Activated T-cell treated with anti-CD3 and anti-CD28 coated beads, Interleukin-2, amount 50 U/mL, for 4 hours (primary cell): ENCODE data around the gene POU3F4. TPM values are rescaled to one million over a fixed set of nuclear protein-coding genes. Genes with fewer than 3 reads are reported as not detected.
A peak's percentile ranks its signal among the peaks of the same experiment; 100 is the strongest.

Experiments used
- ATAC-seq, 2 donors: fragments of 200-7000 bp; cut with Tn5 transposase; one replicate each; pipeline ENCODE4 v1.10.0; 2021
- DNase-seq: peaks from one replicate; pipeline ENCODE4 v3.0.0-alpha.2; 2020
- H3K27me3 Mint-ChIP-seq: one replicate; pipeline ENCODE4 v1.8.0; 2021; ENCODE audit warnings: low read depth, mixed read lengths
- H3K36me3 Mint-ChIP-seq: one replicate; pipeline ENCODE4 v1.8.0; 2022; ENCODE audit warnings: mixed read lengths; ENCODE audit not compliant: insufficient read depth
- H3K4me1 Mint-ChIP-seq: one replicate; pipeline ENCODE4 v1.8.0; 2021; ENCODE audit warnings: low read depth, mixed read lengths
- H3K4me3 Mint-ChIP-seq: one replicate; pipeline ENCODE4 v1.8.0; 2021; ENCODE audit warnings: mild to moderate bottlenecking, moderate library complexity, mixed read lengths
- H3K9me3 Mint-ChIP-seq: one replicate; pipeline ENCODE4 v1.8.0; 2021; ENCODE audit warnings: mixed read lengths
- total RNA-seq, 3 donors: library from RNA; stranded (reverse); gene quantifications; one replicate each; pipeline ENCODE4 v1.2.1, GENCODE V29; 2021

Gene POU3F4
- total RNA-seq, 3 donors from 2014 or later: not detected

- ATAC-seq: no peak
- H3K4me3 Mint-ChIP-seq: peak overlapping the region; percentile 53
Observed at GRCh38 chrX:83535417-83536196, 27.5 kb downstream of the POU3F4 start.

More at GRCh38 chrX:83535417-83536196, 27.5 kb downstream of the POU3F4 start:
- Mint-ChIP-seq H3K4me1 (peaks cover 2% of the 10 kb centered on the region), H3K36me3 (no peaks in the 10 kb centered on the region), H3K9me3 (no peaks in the 10 kb centered on the region), H3K27me3 (peaks cover 2% of the 10 kb centered on the region)
- no peak for DNase-seq
